GM20000 (cell line): ENCODE measurements around the gene C11orf86.

Source experiments
- DNase-seq: peaks from one replicate; pipeline ENCODE4 v3.0.0; 2012; ENCODE audit warnings: low spot score
- CTCF ChIP-seq: IDR thresholded peaks from 2 replicates; pipeline ENCODE4 v1.5.1; 2012; ENCODE audit warnings: mild to moderate bottlenecking, control low read depth; ENCODE audit errors: extremely low read depth, missing control alignments

The C11orf86 gene

GRCh38 chr11:67022341-67022933 is 47.3 kb downstream of the C11orf86 start:
- no peak for DNase-seq

GRCh38 chr11:67022961-67023956 is 48.2 kb downstream of the C11orf86 start, which contains the start of gene SYT12:
TSS of gene SYT12 (plus strand) at chr11:67023134. CDS start at chr11:67030145, 7,011 bp downstream.
- no peak for TF ChIP-seq CTCF
- DNase-seq, result no peak

More at GRCh38 chr11:67022341-67022933, 47.3 kb downstream of the C11orf86 start:
- no peak for TF ChIP-seq CTCF

- no peak for TF ChIP-seq CTCF
- DNase-seq, result no peak
Observed at GRCh38 chr11:67023957-67024353, 48.9 kb downstream of the C11orf86 start.

GRCh38 chr11:67024410-67024809 is 49.3 kb downstream of the C11orf86 start:
- DNase-seq, result no peak
- no peak for TF ChIP-seq CTCF

- no peak for DNase-seq
- TF ChIP-seq CTCF, result no peak
Observed at GRCh38 chr11:67024966-67025365, 49.9 kb downstream of the C11orf86 start.

- TF ChIP-seq CTCF, result no peak
- no peak for DNase-seq
Observed at GRCh38 chr11:67025750-67026149, 50.6 kb downstream of the C11orf86 start.
